Mesothelial cell of epicardium (in vitro differentiated cells): ENCODE results near the gene OR14A16. TPM values are rescaled to one million over a fixed set of nuclear protein-coding genes. Genes with fewer than 3 reads are reported as not detected.

ENCODE experiments used
- DNase-seq, 2 experiments: peaks; one replicate each; pipeline ENCODE4 v3.0.0; 2021; ENCODE audit warnings: low spot score in 2 of 2; ENCODE audit not compliant: unreplicated experiment in 2 of 2
- H3K27ac Mint-ChIP-seq: 2 replicates; pipeline ENCODE4 v1.8.0; 2021; ENCODE audit warnings: mixed read lengths
- H3K27me3 Mint-ChIP-seq: 2 replicates; pipeline ENCODE4 v1.8.0; 2021; ENCODE audit warnings: low read depth, mixed read lengths
- H3K36me3 Mint-ChIP-seq: 2 replicates; pipeline ENCODE4 v1.8.0; 2021; ENCODE audit warnings: mixed read lengths
- H3K4me1 Mint-ChIP-seq: 2 replicates; pipeline ENCODE4 v1.8.0; 2021; ENCODE audit warnings: mixed read lengths
- H3K4me3 Mint-ChIP-seq: 2 replicates; pipeline ENCODE4 v1.8.0; 2021; ENCODE audit warnings: mild to moderate bottlenecking, moderate library complexity, mixed read lengths
- H3K9me3 Mint-ChIP-seq: 2 replicates; pipeline ENCODE4 v1.8.0; 2021; ENCODE audit warnings: mixed read lengths
- CTCF ChIP-seq: fragments of 200-600 bp; sonication (generic); IDR thresholded peaks from one replicate; pipeline ENCODE4 v1.5.0; 2021; ENCODE audit warnings: antibody characterized with exemption; ENCODE audit not compliant: unreplicated experiment
- total RNA-seq: library from RNA; stranded (reverse); gene quantifications from 3 replicates; pipeline ENCODE4 v1.2.1, GENCODE V29; 2021

Gene OR14A16
- total RNA-seq, 1 donor from 2014 or later, result not detected

DNA sequence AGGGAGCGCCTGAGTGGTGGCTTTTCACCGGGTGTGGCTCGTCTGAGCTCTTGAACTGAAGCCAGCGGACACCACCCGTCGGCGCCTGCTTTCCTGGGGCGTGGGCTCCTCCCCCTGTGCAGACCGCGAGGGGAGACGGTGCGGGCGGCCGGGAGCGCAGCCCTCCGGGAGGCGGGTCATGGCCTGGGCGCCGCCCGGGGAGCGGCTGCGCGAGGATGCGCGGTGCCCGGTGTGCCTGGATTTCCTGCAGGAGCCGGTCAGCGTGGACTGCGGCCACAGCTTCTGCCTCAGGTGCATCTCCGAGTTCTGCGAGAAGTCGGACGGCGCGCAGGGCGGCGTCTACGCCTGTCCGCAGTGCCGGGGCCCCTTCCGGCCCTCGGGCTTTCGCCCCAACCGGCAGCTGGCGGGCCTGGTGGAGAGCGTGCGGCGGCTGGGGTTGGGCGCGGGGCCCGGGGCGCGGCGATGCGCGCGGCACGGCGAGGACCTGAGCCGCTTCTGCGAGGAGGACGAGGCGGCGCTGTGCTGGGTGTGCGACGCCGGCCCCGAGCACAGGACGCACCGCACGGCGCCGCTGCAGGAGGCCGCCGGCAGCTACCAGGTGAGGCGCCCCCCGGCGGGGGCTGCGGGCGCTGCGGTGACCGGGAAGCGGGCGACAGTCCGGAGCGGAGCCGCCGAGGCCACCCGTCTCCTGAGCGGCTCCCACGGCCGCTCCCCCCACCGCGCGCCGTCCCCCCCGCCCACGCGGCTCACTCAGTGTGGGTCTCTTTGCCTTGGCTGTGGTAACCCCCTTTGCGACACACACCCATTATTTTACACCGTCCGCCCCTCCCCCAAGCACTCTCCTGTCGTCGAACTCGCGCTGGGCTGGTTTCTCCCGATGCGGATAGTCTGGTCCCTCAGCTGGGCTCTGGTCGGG lies 33.4 kb upstream of the OR14A16 start, which contains the start of gene TRIM58:
Gene TRIM58 (plus strand): TSS at position 119 of the 916 bp plus-strand sequence. CDS start 60 bp downstream, at position 179.
- H3K36me3 Mint-ChIP-seq, result no peaks in the 10 kb centered on the region
- peaks cover 6% of the 10 kb centered on the region for H3K9me3 Mint-ChIP-seq
- DNase-seq, result peak; percentile 28 to 54
- no peaks in the 10 kb centered on the region for H3K4me1 Mint-ChIP-seq
- H3K4me3 Mint-ChIP-seq, result peak within 1 kb of the TSS; percentile 68
- H3K27me3 Mint-ChIP-seq, result peaks cover 16% of the 10 kb centered on the region
- TF ChIP-seq CTCF, result no peak
- no peak within 1 kb of the TSS for H3K27ac Mint-ChIP-seq

DNA sequence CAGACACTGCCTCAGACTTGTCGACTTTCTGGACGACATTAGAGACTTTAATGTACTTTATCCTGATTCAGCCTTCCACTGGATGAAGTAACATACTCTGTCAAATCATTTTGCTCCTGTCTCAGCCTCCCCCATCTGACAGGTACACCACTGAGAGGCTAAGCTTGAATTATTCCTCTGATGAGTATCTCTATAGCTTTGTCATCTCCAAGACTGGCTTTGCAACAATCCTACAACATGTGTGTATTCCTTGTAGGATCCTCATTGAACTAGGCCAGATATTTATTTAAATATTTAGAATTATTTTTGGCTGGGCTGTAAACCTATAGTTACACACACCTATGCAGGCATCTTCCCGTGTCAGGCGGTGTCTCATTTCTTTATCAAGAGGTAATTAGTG lies 32.0 kb upstream of the OR14A16 start:
- H3K27me3 Mint-ChIP-seq, result peaks cover 16% of the 10 kb centered on the region
- no peak for DNase-seq
- no peak for TF ChIP-seq CTCF
- H3K4me1 Mint-ChIP-seq, result no peaks in the 10 kb centered on the region
- H3K27ac Mint-ChIP-seq, result no peak overlapping the region
- H3K9me3 Mint-ChIP-seq, result peaks cover 8% of the 10 kb centered on the region
- peak overlapping the region; percentile 61 for H3K4me3 Mint-ChIP-seq
- H3K36me3 Mint-ChIP-seq, result no peaks in the 10 kb centered on the region

- H3K4me3 Mint-ChIP-seq, result no peak overlapping the region
- peaks cover 16% of the 10 kb centered on the region for H3K27me3 Mint-ChIP-seq
- no peaks in the 10 kb centered on the region for H3K36me3 Mint-ChIP-seq
- H3K4me1 Mint-ChIP-seq, result no peaks in the 10 kb centered on the region
- H3K9me3 Mint-ChIP-seq, result peaks cover 8% of the 10 kb centered on the region
- no peak for DNase-seq
- TF ChIP-seq CTCF, result no peak
- no peak overlapping the region for H3K27ac Mint-ChIP-seq
These were observed 31.1 kb upstream of the OR14A16 start for GRCh38 chr1:247854899-247855545.

GRCh38 chr1:247849616-247850015 lies 25.7 kb upstream of the OR14A16 start:
- no peaks in the 10 kb centered on the region for H3K36me3 Mint-ChIP-seq
- no peak overlapping the region for H3K4me3 Mint-ChIP-seq
- no peak for TF ChIP-seq CTCF
- H3K9me3 Mint-ChIP-seq, result peaks cover 8% of the 10 kb centered on the region
- no peaks in the 10 kb centered on the region for H3K4me1 Mint-ChIP-seq
- no peak overlapping the region for H3K27ac Mint-ChIP-seq
- no peaks in the 10 kb centered on the region for H3K27me3 Mint-ChIP-seq
- DNase-seq, result no peak

- H3K27ac Mint-ChIP-seq, result no peak overlapping the region
- no peak for TF ChIP-seq CTCF
- H3K36me3 Mint-ChIP-seq, result no peaks in the 10 kb centered on the region
- no peaks in the 10 kb centered on the region for H3K4me1 Mint-ChIP-seq
- no peak for DNase-seq
- H3K4me3 Mint-ChIP-seq, result no peak overlapping the region
- H3K27me3 Mint-ChIP-seq, result no peaks in the 10 kb centered on the region
- H3K9me3 Mint-ChIP-seq, result peaks cover 11% of the 10 kb centered on the region
These were observed 24.4 kb upstream of the OR14A16 start for GRCh38 chr1:247848346-247848745.
